HG02678 (cell line): ENCODE results near the gene KLHDC7B.
"Not testable (repeated sequence)": the region's sequence is repeated elsewhere in the genome, so short reads cannot be mapped to it uniquely, and the experiment has no call there.

ENCODE experiments used
- ATAC-seq: cut with Tn5 transposase; IDR thresholded peaks from one replicate; pipeline ENCODE4 v1.9.1; 2021; ENCODE audit warnings: mild to moderate bottlenecking, moderate library complexity; ENCODE audit not compliant: unreplicated experiment

KLHDC7B gene

GRCh38 chr22:50517495-50518260, 28.0 kb upstream of the KLHDC7B start:
- ATAC-seq, result no peak

- no peak for ATAC-seq
Observed at GRCh38 chr22:50518606-50519005, 27.1 kb upstream of the KLHDC7B start.

DNA sequence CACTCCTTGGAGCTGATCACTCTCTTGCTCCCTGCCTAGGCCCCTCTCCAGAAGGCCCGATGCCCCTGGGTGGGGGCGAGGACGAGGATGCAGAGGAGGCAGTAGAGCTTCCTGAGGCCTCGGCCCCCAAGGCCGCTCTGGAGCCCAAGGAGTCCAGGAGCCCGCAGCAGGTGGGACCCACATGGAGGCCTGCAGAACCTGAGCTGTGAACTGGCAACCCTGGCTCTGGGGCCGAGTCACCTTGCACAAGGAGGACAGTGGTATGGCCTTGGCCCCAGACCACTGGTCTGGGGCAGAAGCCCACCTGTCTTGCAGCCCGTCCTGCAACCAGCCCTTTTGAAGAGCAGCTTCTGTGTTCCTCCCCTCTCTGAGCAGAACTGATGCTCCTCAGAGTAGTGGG, 26.5 kb upstream of the KLHDC7B start:
- ATAC-seq, result no peak

- ATAC-seq, result not testable (repeated sequence)
Observed at GRCh38 chr22:50520184-50520583, 25.5 kb upstream of the KLHDC7B start.

DNA sequence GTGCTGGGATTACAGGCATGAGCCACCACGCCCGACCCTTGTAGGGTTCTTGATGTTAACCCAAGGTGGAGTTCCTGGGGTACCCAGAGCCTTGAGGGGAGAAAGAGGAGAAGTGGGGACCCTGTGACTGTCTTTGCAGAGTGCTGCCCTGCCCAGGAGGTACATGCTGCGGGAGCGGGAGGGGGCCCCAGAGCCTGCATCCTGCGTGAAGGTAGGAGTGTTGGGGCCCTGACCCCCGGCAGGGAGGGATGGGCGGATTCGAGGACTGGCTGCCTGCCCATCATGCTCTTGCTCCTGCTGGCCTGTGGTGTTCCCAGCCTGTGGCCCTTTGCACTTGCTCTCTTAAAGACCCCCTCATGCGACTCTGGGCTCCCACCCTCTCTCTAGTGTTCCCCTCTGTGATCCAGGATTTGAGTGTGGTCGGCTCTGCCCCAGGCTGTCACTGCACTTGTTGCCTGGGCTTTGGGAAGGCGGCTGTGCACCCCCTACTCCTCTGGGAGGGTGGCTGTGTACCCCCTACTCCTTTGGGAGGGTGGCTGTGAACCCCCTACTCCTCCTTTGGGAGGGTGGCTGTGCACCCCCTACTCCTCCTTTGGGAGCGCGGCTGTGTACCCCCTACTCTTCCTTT, 24.8 kb upstream of the KLHDC7B start:
- ATAC-seq, result no peak

DNA sequence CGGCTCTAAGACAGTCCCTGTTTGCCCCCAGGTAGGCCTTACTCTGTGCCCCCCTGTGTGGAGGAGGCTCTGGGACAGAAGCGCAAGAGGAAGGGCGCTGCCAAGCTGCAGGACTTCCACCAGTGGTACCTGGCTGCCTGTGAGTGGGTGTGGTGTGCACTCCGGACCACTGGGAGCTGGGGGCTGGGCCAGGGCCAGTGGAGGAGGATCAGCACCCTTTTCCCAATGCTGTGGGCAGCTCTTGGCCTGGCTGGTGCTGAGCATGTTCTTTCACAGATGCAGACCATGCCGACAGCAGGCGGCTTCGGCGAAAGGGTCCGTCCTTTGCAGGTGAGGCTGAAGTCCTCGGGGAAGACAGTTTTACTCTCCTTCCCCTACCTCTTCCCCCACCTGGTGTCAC, 24.0 kb upstream of the KLHDC7B start:
- no peak for ATAC-seq

- ATAC-seq, result no peak
Observed at GRCh38 chr22:50522208-50522805, 23.4 kb upstream of the KLHDC7B start.

- ATAC-seq, result no peak
Observed at GRCh38 chr22:50522806-50523438, 22.8 kb upstream of the KLHDC7B start.

DNA sequence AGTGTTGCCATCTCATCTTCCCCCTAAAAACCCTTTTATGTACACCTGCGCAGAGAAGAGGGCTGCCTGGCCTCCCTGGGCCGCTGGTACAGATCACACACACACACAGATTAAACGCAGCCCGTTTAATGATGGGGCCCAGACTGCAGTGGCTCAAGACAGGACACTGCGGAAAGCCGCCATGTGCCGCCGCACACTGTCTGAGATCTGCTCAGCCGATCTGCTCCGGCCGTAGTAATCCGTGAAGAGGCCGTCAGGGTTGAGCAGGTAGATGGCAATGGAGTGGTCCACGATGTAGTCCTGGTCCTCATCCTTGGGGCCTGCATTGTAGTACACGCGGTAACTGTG, 22.3 kb upstream of the KLHDC7B start:
- no peak for ATAC-seq

DNA sequence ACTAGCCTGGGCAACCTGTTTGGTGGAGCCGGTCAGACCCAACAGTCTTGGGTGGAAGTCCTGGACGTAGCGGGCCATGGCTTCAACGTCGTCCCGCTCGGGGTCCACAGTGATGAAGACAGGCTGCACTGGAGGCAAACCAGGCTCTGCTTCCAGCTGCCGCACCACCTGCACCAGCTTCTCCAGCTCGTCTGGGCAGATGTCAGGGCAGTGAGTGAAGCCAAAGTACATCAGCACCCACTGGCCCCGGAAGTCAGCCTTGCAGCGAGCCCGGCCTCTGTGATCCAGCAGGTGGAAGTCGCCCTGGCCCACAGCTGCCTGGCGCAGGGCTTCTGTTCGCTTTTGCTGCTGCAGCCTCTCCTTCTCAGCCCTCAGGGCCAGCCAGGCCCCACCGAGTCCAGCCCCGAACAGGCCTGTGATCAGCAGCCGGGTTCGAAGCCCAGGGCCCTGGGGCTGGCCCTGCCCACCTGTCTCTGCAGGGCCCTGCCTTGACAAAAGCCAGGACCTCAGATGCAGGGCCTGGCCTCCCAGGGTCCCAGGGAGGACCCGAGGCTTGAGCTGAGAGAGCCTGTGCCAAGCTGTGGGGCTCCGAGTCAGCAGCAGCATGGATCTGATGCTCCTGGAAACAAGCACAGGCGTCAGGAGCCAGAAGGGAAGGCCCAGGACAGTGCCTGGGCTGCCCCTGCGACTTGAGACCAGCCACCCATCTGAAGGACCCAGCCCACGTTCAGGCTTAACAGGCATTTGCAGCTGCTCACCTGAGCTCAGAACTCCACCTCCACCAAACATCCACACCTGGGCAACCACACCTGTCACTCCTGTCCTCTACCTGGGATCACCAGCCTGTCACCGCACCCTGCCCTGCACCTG, 21.7 kb upstream of the KLHDC7B start:
- no peak for ATAC-seq

GRCh38 chr22:50524676-50525103, 21.0 kb upstream of the KLHDC7B start:
- ATAC-seq, result no peak

DNA sequence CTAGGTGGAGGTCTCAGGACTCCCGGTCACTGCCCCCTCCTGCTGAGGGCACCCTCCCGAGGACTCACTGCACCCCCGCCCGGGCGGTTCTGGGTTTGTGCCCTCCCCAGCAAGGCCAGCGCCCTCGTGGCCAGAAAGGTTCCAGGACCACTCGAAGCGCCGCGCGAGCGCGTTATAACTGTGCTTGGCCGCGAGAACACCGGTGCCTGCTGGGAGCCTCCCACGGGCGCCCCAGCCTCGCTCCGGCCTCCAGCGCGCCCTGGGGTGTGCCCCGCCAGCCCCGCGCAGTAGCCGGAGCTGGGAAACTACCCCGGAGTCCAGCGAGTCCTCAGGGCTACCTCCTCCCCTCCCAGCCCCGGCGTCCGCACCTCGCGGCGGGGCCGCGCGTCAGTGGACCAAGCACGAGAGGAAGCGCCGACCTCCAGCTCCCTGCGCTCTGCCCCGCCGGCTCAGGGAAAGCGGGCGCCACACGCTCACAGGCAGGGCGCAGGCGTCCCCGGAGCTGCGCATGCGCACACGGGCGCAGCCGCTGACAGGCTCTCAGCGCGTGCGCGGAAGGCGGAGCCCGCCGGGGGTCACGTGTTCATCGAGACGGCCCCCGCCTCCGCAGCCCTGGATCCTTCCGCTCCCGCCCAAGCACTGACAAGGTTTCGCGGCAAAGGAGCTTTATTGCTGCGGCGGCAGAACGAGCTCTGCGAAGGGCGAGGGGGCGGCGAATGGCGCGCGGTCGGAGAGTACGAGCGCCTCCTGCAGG, 20.4 kb upstream of the KLHDC7B start, which contains the start of gene SCO2:
SCO2 (minus strand) TSS at position 495 of the 754 bp plus-strand sequence. CDS start 1,187 bp downstream, outside the sequence.
- ATAC-seq, result peak; percentile 47

DNA sequence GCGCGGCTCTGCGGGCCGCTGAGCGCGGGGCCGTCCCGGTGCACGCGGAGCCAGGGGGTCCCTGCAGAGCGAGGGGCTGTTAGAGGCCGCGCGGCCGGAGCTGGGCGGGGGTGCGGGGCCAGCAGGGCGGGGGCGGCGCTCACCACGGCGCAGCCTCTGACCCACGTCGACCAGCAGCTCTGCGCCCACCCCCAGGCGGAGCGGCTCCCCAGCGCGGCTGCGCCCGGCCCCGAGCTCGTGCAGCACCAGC, 19.9 kb upstream of the KLHDC7B start:
- no peak for ATAC-seq

GRCh38 chr22:50526108-50526833, 19.4 kb upstream of the KLHDC7B start:
- ATAC-seq, result peak; percentile 26

- no peak for ATAC-seq
Observed at GRCh38 chr22:50526834-50527801, 18.6 kb upstream of the KLHDC7B start.

DNA sequence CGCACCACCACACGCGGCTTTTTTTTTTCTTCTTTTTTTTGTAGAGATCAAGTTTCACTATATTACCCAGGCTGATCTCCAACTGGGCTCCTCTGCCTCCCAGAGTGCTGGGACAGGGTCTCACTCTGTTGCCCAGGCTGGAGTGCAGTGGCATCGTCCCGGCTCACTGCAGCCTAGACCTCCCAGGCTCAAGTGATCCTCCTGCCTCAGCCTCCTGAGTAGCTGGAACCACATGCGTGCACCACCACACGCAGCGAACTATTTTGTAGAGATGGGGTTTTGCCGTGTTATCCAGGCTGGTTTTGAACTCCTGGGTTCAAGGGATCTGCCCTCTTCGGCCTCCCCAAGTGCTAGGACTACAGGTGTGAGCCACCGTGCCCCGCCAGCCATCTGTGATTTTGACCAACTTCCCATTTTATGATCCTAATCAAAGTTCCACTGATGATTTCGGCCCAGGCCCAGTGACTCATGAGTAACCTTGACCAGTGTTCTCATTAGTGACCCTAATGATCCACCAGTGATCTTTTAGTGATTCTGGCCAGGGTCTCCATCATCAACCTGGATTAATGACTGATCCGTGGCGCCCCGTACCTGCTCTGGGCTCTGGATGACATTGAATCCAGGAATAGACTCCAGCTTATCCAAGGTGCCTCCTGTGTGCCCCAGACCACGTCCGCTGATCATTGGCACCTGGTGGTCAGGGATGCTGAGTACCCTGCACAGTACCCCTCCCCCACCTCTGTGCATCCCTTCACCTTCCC, 17.6 kb upstream of the KLHDC7B start:
- no peak for ATAC-seq

DNA sequence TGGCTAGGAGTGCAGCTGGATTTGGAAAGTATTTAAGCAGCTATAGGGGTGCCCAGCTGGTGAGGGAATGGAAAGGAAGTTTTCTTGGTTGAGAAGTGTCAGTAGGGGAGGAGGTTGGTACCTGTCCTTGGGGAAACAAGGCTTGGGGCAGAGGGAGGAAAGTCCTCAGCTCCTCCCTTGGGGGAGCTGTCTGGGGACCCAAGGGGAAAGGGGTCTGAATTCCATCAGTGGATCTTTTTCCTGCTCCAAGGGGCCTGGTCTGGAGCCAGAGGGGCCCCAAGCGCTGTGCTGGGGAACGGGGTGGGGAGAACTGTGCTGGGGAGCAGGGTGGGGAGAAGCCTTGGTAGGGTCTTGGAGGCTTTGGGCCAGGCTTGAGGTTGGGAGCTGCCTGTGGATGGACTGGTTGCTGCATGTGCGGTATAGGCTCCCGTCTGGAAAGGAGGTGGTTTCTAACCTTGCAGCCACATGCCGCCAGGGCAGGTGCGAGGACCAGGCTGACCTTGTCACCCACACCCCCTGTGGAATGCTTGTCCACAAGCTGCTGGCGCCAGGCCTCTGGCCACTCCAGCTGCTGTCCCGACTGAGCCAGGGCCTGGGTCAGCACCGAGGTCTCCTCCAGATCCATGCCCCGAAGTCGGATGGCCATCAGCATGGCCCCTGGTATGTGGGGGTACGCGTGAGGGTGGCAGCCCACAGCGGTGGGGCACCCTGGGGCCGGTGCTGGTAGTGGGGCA, 16.9 kb upstream of the KLHDC7B start:
- ATAC-seq, result no peak
